OCI-LY3 (cell line): ENCODE results near the gene TEX36.

Experiments
- H2AFZ ChIP-seq: fragments of 200-600, 300-600 bp; shearing (Covaris generic); 2 replicates; pipeline ENCODE4 v1.6.0; 2014; ENCODE audit warnings: antibody characterized with exemption, low read depth, low read length
- H3K27ac ChIP-seq: fragments of 200-600, 300-600 bp; sonication (generic); 2 replicates; pipeline ENCODE4 v1.5.1; 2014; ENCODE audit warnings: mild to moderate bottlenecking, low read length, moderate library complexity, mixed read lengths
- H3K27me3 ChIP-seq: fragments of 200-600, 300-600 bp; sonication (generic); 2 replicates; pipeline ENCODE4 v1.6.1; 2014; ENCODE audit warnings: low read depth, low read length, mixed read lengths
- H3K36me3 ChIP-seq: fragments of 200-600, 300-600 bp; sonication (generic); replicated peaks from 2 replicates; pipeline ENCODE3; 2014; ENCODE audit warnings: low read depth, low read length, mixed read lengths
- H3K4me1 ChIP-seq: fragments of 300-600, 200-600 bp; sonication (generic); 2 replicates; pipeline ENCODE4 v1.6.1; 2014; ENCODE audit warnings: low read length, mixed read lengths
- H3K4me2 ChIP-seq: fragments of 200-600, 300-600 bp; sonication (generic); 2 replicates; pipeline ENCODE4 v1.6.1; 2014; ENCODE audit warnings: low read length, mixed read lengths
- H3K4me3 ChIP-seq: fragments of 300-600, 200-600 bp; sonication (generic); 2 replicates; pipeline ENCODE4 v1.5.1; 2014; ENCODE audit warnings: antibody characterized with exemption, mild to moderate bottlenecking, low read length, moderate library complexity
- H3K79me2 ChIP-seq: fragments of 300-600, 200-600 bp; shearing (Covaris generic); 2 replicates; pipeline ENCODE4 v1.6.1; 2014; ENCODE audit warnings: mild to moderate bottlenecking, low read length, mixed read lengths
- H3K9ac ChIP-seq: fragments of 300-600, 200-600 bp; shearing (Covaris generic); 2 replicates; pipeline ENCODE4 v1.6.0; 2014; ENCODE audit warnings: mild to moderate bottlenecking, low read length, moderate library complexity
- H3K9me3 ChIP-seq: fragments of 200-600, 300-600 bp; shearing (Covaris generic); 2 replicates; pipeline ENCODE4 v1.6.1; 2014; ENCODE audit warnings: low read length, mixed read lengths; ENCODE audit not compliant: insufficient read depth
- H4K20me1 ChIP-seq: fragments of 200-600, 300-600 bp; sonication (generic); 2 replicates; pipeline ENCODE4 v1.6.1; 2016; ENCODE audit warnings: low read length, mixed read lengths; ENCODE audit not compliant: insufficient read depth
- CTCF ChIP-seq: fragments of 200-600, 300-600 bp; sonication (generic); IDR thresholded peaks from 2 replicates; pipeline ENCODE4 v1.5.1; 2014; ENCODE audit warnings: antibody characterized with exemption, low read length, low read depth
- EZH2phosphoT487 ChIP-seq: fragments of 200-600 bp; shearing (Covaris generic); IDR thresholded peaks from 2 replicates; pipeline ENCODE4 v1.6.1; 2018; ENCODE audit warnings: antibody characterized with exemption, mixed run types, low read depth

TEX36 gene

GRCh38 chr10:125631806-125632205, 51.2 kb downstream of the TEX36 start:
- H3K4me2 ChIP-seq, result no peak overlapping the region
- no peaks in the 10 kb centered on the region for H3K9me3 ChIP-seq
- no peak overlapping the region for H3K4me3 ChIP-seq
- no peaks in the 10 kb centered on the region for H3K4me1 ChIP-seq
- no peak overlapping the region for H2AFZ ChIP-seq
- no peaks in the 10 kb centered on the region for H3K79me2 ChIP-seq
- H4K20me1 ChIP-seq, result no peaks in the 10 kb centered on the region
- H3K27me3 ChIP-seq, result 0 out of 2 replicates have a peak, but pooled peaks cover 3% of the 10 kb centered on the region
- no peak overlapping the region for H3K9ac ChIP-seq
- H3K36me3 ChIP-seq, result no peaks in the 10 kb centered on the region
- TF ChIP-seq EZH2phosphoT487 (no peak), CTCF (no peak)
- no peak overlapping the region for H3K27ac ChIP-seq

- Histone ChIP-seq H3K79me2 (no peaks in the 10 kb centered on the region), H3K9me3 (no peaks in the 10 kb centered on the region), H3K9ac (no peak overlapping the region), H3K27me3 (0 out of 2 replicates have a peak, but pooled peaks cover 3% of the 10 kb centered on the region), H3K4me2 (no peak overlapping the region), H3K36me3 (no peaks in the 10 kb centered on the region), H3K27ac (no peak overlapping the region), H4K20me1 (no peaks in the 10 kb centered on the region), H3K4me3 (no peak overlapping the region), H3K4me1 (no peaks in the 10 kb centered on the region), H2AFZ (no peak overlapping the region)
- TF ChIP-seq EZH2phosphoT487, result no peak
- TF ChIP-seq CTCF, result peak; percentile 43
Observed at GRCh38 chr10:125629758-125630376, 53.1 kb downstream of the TEX36 start.

- TF ChIP-seq EZH2phosphoT487 (no peak), CTCF (no peak)
Observed at GRCh38 chr10:125628104-125629049, 54.6 kb downstream of the TEX36 start.

DNA sequence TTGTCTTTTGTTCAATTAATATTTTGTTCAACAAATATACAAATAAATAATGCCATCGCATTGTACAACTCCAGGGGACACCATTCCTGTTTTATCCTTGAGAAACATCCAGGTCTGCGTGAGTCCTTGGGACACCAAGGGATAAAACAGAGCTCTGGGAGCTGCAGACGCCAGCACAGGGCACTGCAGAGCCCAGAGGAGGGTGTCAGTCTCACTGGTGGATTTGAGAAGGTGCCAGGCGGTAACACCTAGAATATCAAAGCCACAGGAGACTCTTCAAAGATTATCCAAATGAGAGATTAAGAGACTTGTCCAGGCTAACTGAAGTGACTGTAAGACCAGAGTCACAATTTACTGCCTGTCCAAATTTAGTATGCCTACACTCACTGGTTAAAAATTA, 55.3 kb downstream of the TEX36 start:
- no peaks in the 10 kb centered on the region for H4K20me1 ChIP-seq
- H3K27ac ChIP-seq, result no peak overlapping the region
- H3K36me3 ChIP-seq, result no peaks in the 10 kb centered on the region
- H3K9me3 ChIP-seq, result no peaks in the 10 kb centered on the region
- no peak overlapping the region for H3K9ac ChIP-seq
- no peaks in the 10 kb centered on the region for H3K4me1 ChIP-seq
- H3K4me3 ChIP-seq, result no peak overlapping the region
- no peaks in the 10 kb centered on the region for H3K27me3 ChIP-seq
- no peak overlapping the region for H2AFZ ChIP-seq
- no peaks in the 10 kb centered on the region for H3K79me2 ChIP-seq
- no peak overlapping the region for H3K4me2 ChIP-seq
- TF ChIP-seq EZH2phosphoT487 (no peak), CTCF (no peak)

More at GRCh38 chr10:125628104-125629049, 54.6 kb downstream of the TEX36 start:
- H3K9me3 ChIP-seq, result no peaks in the 10 kb centered on the region
- no peaks in the 10 kb centered on the region for H3K36me3 ChIP-seq
- no peaks in the 10 kb centered on the region for H4K20me1 ChIP-seq
- no peaks in the 10 kb centered on the region for H3K79me2 ChIP-seq
- no peak overlapping the region for H3K4me2 ChIP-seq
- H3K4me1 ChIP-seq, result no peaks in the 10 kb centered on the region
- no peak overlapping the region for H3K4me3 ChIP-seq
- H3K27me3 ChIP-seq, result 0 out of 2 replicates have a peak, but pooled peaks cover 3% of the 10 kb centered on the region
- H3K9ac ChIP-seq, result no peak overlapping the region
- no peak overlapping the region for H2AFZ ChIP-seq
- no peak overlapping the region for H3K27ac ChIP-seq
